H1 (cell line): ENCODE measurements around the gene GAPDHS. TPM values are rescaled to one million over a fixed set of nuclear protein-coding genes. Genes with fewer than 3 reads are reported as not detected.
A peak's percentile ranks its signal among the peaks of the same experiment; 100 is the strongest.

Source experiments
- CTCF ChIA-PET: fragments of 300-600 bp; sonication (Branson Sonifier 250); formaldehyde crosslinking; loops from one replicate; lab custom pipeline; 2021; ENCODE audit not compliant: partially characterized antibody; lab: Charles Lee
- POLR2A ChIA-PET: fragments of 300-600 bp; sonication (Branson Sonifier 250); formaldehyde crosslinking; loops from one replicate; lab custom pipeline; 2021; ENCODE audit warnings: inconsistent platforms; ENCODE audit not compliant: partially characterized antibody; lab: Charles Lee
- DNase-seq, 2 experiments: peaks; one replicate each; pipeline versions ENCODE4 v3.0.0 to v3.0.0-alpha.2; 2010 to 2022; ENCODE audit warnings: low spot score in 2 of 2, low read depth in 1 of 2, mixed read lengths in 1 of 2
- FAIRE-seq: peaks from 2 replicates; lab custom pipeline; 2011; peaks lifted over from hg19 to GRCh38; lab: Jason Lieb, UNC
- H2AFZ ChIP-seq: 2 replicates; pipeline ENCODE4 v1.8.1; 2012; ENCODE audit warnings: low read length, inconsistent platforms
- H2AK5ac ChIP-seq: 2 replicates; pipeline ENCODE4 v1.6.1; 2013; ENCODE audit warnings: low read depth, low read length
- H2BK120ac ChIP-seq: replicated peaks from 2 replicates; pipeline ENCODE3; 2013; ENCODE audit warnings: low read depth, low read length, inconsistent platforms
- H2BK12ac ChIP-seq: 2 replicates; pipeline ENCODE4 v1.6.1; 2013; ENCODE audit warnings: low read depth, low read length
- H2BK15ac ChIP-seq: 2 replicates; pipeline ENCODE4 v1.6.1; 2013; ENCODE audit warnings: low read length
- H2BK20ac ChIP-seq: 2 replicates; pipeline ENCODE4 v1.6.1; 2013; ENCODE audit warnings: low read length
- H2BK5ac ChIP-seq: 2 replicates; pipeline ENCODE4 v1.6.1; 2013; ENCODE audit warnings: low read depth, low read length
- H3K14ac ChIP-seq: 2 replicates; pipeline ENCODE4 v1.6.1; 2013; ENCODE audit warnings: inconsistent platforms; ENCODE audit not compliant: insufficient read length
- H3K18ac ChIP-seq: 2 replicates; pipeline ENCODE4 v1.6.1; 2013; ENCODE audit warnings: low read length; ENCODE audit errors: extremely low read depth
- H3K23ac ChIP-seq: 2 replicates; pipeline ENCODE4 v1.6.1; 2013; ENCODE audit warnings: inconsistent platforms; ENCODE audit not compliant: insufficient read length
- H3K23me2 ChIP-seq: 2 replicates; pipeline ENCODE4 v1.6.1; 2013; ENCODE audit warnings: low read depth, low read length
- H3K27ac ChIP-seq: 2 replicates; pipeline ENCODE4 v1.6.1; 2011; ENCODE audit warnings: low read depth, low read length, inconsistent platforms
- H3K27me3 ChIP-seq, 4 experiments: replicated peaks in 1 of 4; 1 replicate in 1 of 4; 2 replicates in 3 of 4; pipeline versions ENCODE4 v1.6.1 to v1.8.1; 2011 to 2013; ENCODE audit warnings: low read length in 3 of 4, mild to moderate bottlenecking in 3 of 4, inconsistent platforms in 2 of 4, mixed read lengths in 2 of 4, moderate library complexity in 1 of 4; ENCODE audit not compliant: control insufficient read depth in 3 of 4, insufficient read depth in 3 of 4; ENCODE audit errors: extremely low read depth in 1 of 4
- H3K36me3 ChIP-seq, 4 experiments: 2 replicates each; pipeline versions ENCODE4 v1.6.1 to v1.8.1; 2011 to 2013; ENCODE audit warnings: mild to moderate bottlenecking in 4 of 4, low read length in 3 of 4, moderate library complexity in 2 of 4, control low read depth in 1 of 4, inconsistent platforms in 1 of 4; ENCODE audit not compliant: insufficient read depth in 4 of 4, control insufficient read depth in 2 of 4
- H3K4ac ChIP-seq: replicated peaks from 2 replicates; pipeline ENCODE3; 2013; ENCODE audit warnings: low read length, low read depth, mixed read lengths, inconsistent platforms; ENCODE audit not compliant: insufficient read length
- H3K4me1 ChIP-seq, 4 experiments: replicated peaks in 1 of 4; 1 replicate in 1 of 4; 2 replicates in 3 of 4; pipeline versions ENCODE4 v1.6.1 to v1.8.1; 2011 to 2013; ENCODE audit warnings: low read length in 3 of 4, inconsistent platforms in 2 of 4, mixed read lengths in 1 of 4; ENCODE audit not compliant: insufficient read depth in 4 of 4, control insufficient read depth in 3 of 4
- H3K4me2 ChIP-seq, 2 experiments: 2 replicates each; pipeline versions ENCODE4 v1.6.1 to v1.8.1; 2011 to 2013; ENCODE audit warnings: low read depth in 2 of 2, low read length in 2 of 2, control low read depth in 1 of 2, inconsistent platforms in 1 of 2, mild to moderate bottlenecking in 1 of 2; ENCODE audit not compliant: insufficient read depth in 1 of 2
- H3K4me3 ChIP-seq, 4 experiments: fragments of 200-600, 300-600 bp in 1 of 4; sonication (generic), shearing (Covaris generic), sonication (Bioruptor Twin) in 1 of 4; 2 replicates each; pipeline versions ENCODE4 v1.5.1 to v1.8.1; 2011 to 2016; ENCODE audit warnings: low read length in 4 of 4, low read depth in 3 of 4, control low read depth in 2 of 4, inconsistent platforms in 2 of 4, mild to moderate bottlenecking in 2 of 4, mixed read lengths in 1 of 4, moderate library complexity in 1 of 4; ENCODE audit not compliant: insufficient read depth in 2 of 4; ENCODE audit errors: extremely low read depth in 1 of 4
- H3K56ac ChIP-seq: replicated peaks from 2 replicates; pipeline ENCODE3; 2013; ENCODE audit warnings: low read depth, mild to moderate bottlenecking, mixed read lengths, low read length, inconsistent platforms; ENCODE audit not compliant: insufficient read length
- H3K79me1 ChIP-seq: 2 replicates; pipeline ENCODE4 v1.6.1; 2013; ENCODE audit warnings: low read depth, low read length, control low read depth
- H3K79me2 ChIP-seq, 2 experiments: 2 replicates each; pipeline versions ENCODE4 v1.6.1 to v1.8.1; 2012 to 2013; ENCODE audit warnings: low read length in 2 of 2, mild to moderate bottlenecking in 2 of 2, inconsistent platforms in 1 of 2; ENCODE audit not compliant: insufficient read depth in 2 of 2, control insufficient read depth in 1 of 2
- H3K9ac ChIP-seq, 4 experiments: replicated peaks in 1 of 4; 1 replicate in 1 of 4; 2 replicates in 3 of 4; pipeline versions ENCODE4 v1.6.1 to v1.8.1; 2011 to 2013; ENCODE audit warnings: low read depth in 3 of 4, low read length in 3 of 4, control low read depth in 2 of 4, mild to moderate bottlenecking in 2 of 4, moderate library complexity in 2 of 4, inconsistent platforms in 1 of 4; ENCODE audit errors: extremely low read depth in 1 of 4
- H3K9me3 ChIP-seq, 2 experiments: 2 replicates each; pipeline versions ENCODE4 v1.6.1 to v1.8.1; 2012 to 2013; ENCODE audit warnings: mild to moderate bottlenecking in 2 of 2, moderate library complexity in 2 of 2, control low read depth in 1 of 2, inconsistent platforms in 1 of 2, low read depth in 1 of 2, low read length in 1 of 2, mixed read lengths in 1 of 2; ENCODE audit not compliant: insufficient read depth in 2 of 2
- H4K20me1 ChIP-seq, 2 experiments: replicated peaks in 1 of 2; 2 replicates each; pipeline versions ENCODE3 to v1.8.1; 2011 to 2013; ENCODE audit warnings: inconsistent platforms in 2 of 2, low read length in 2 of 2, mild to moderate bottlenecking in 1 of 2; ENCODE audit not compliant: insufficient read depth in 2 of 2, control insufficient read depth in 1 of 2
- H4K5ac ChIP-seq: 2 replicates; pipeline ENCODE4 v1.6.1; 2013; ENCODE audit warnings: low read length, low read depth, mixed read lengths, inconsistent platforms; ENCODE audit not compliant: insufficient read length
- H4K8ac ChIP-seq: 2 replicates; pipeline ENCODE4 v1.8.0; 2013; ENCODE audit warnings: mild to moderate bottlenecking, moderate library complexity, low read length, inconsistent platforms; ENCODE audit not compliant: insufficient read depth; ENCODE audit errors: extremely low read depth
- H4K91ac ChIP-seq: replicated peaks from 2 replicates; pipeline ENCODE3; 2013; ENCODE audit warnings: low read length, mixed read lengths, inconsistent platforms; ENCODE audit not compliant: insufficient read length
- CREB1 ChIP-seq: IDR thresholded peaks from 2 replicates; pipeline ENCODE4 v1.6.1; 2012; ENCODE audit warnings: inconsistent platforms
- EZH2 ChIP-seq: fragments of 200-600 bp; sonication (generic); IDR thresholded peaks from 2 replicates; pipeline ENCODE4 v1.7.1; 2012; ENCODE audit warnings: low read depth, mild to moderate bottlenecking, moderate library complexity, low read length, inconsistent platforms; ENCODE audit not compliant: severe bottlenecking
- RAD21 ChIP-seq, 2 experiments: IDR thresholded peaks in 1 of 2; conservative IDR thresholded peaks in 1 of 2; 2 replicates each; pipeline ENCODE4 v1.6.1; 2011; ENCODE audit warnings: low read depth in 2 of 2, low read length in 2 of 2, improper control_type of control experiment in 1 of 2, inconsistent platforms in 1 of 2, mild to moderate bottlenecking in 1 of 2, moderate library complexity in 1 of 2
- RBBP5 ChIP-seq: IDR thresholded peaks from 2 replicates; pipeline ENCODE4 v1.7.1; 2012; ENCODE audit warnings: low read depth, mild to moderate bottlenecking, inconsistent platforms, low read length, moderate library complexity, borderline replicate concordance
- RXRA ChIP-seq: IDR thresholded peaks from 2 replicates; pipeline ENCODE4 v1.6.1; 2011; ENCODE audit warnings: low read depth, mild to moderate bottlenecking, low read length, moderate library complexity; ENCODE audit not compliant: insufficient read depth
- SIX5 ChIP-seq: IDR thresholded peaks from 2 replicates; pipeline ENCODE4 v1.6.1; 2011; ENCODE audit warnings: mild to moderate bottlenecking, low read depth, low read length
- WGBS, 2 experiments: shearing (Covaris generic) in 1 of 2; methylation state at CpG; one replicate each; pipeline versions ENCODE4 v1.1.6 to v1.1.7; 2013 to 2015; ENCODE audit warnings: low lambda C conversion rate in 2 of 2, mixed read lengths in 2 of 2, inconsistent platforms in 1 of 2, low coverage in 1 of 2, missing lambda C conversion rate in 1 of 2; ENCODE audit not compliant: insufficient replicate concordance in 2 of 2, insufficient coverage in 1 of 2, insufficient read length in 1 of 2; ENCODE audit errors: extremely low coverage in 1 of 2, missing lambda C conversion rate in 1 of 2; 5-methylcytosine and 5-hydroxymethylcytosine counted together
- polyA plus RNA-seq, 7 experiments: library from polyadenylated mRNA; depleted of rRNA in 3 of 7; stranded (reverse) in 5 of 7; unstranded in 2 of 7; fragments of >200 nt in 5 of 7; fragments of 200-250 nt in 2 of 7; gene quantifications; 1 replicate in 5 of 7; 2 replicates in 1 of 7; 4 replicates in 1 of 7; pipeline versions ENCODE4 v1.2.1 to v1.2.3, GENCODE V29; 2011 to 2013; ENCODE audit warnings: missing spikeins in 2 of 7, mixed read lengths in 2 of 7
- total RNA-seq: library from RNA; stranded (reverse); fragmentation: NEBNext Ultra II Directional; extraction: Animal tissue kit (Norgen Biotek cat#: 25700); gene quantifications from 2 replicates; pipeline ENCODE4 v1.2.1, GENCODE V29; 2021

GAPDHS gene
- total and polyA plus RNA-seq, 2 of the 8 experiments (the other 6 are each of a cell fraction or from before 2014, with no cell fraction given) = 0.26 TPM; not detected in 1

- Histone ChIP-seq H2AFZ (no peak within 1 kb of the TSS), H3K36me3 (no peaks in the 10 kb centered on the region), H4K5ac (no peak within 1 kb of the TSS), H3K27ac (no peak within 1 kb of the TSS), H3K4ac (no peak within 1 kb of the TSS), H3K14ac (no peak within 1 kb of the TSS), H2BK12ac (no peak within 1 kb of the TSS), H3K27me3 (no peaks in the 10 kb centered on the region; a peak in 2 of 7 replicates), H3K56ac (no peak within 1 kb of the TSS), H2BK20ac (no peak within 1 kb of the TSS), H3K18ac (no peak within 1 kb of the TSS), H3K23me2 (no peaks in the 10 kb centered on the region; the same call in 1 of the 2 replicates), H3K23ac (no peak within 1 kb of the TSS), H3K79me2 (no peaks in the 10 kb centered on the region), H4K20me1 (peaks cover 0 to 3% of the 10 kb centered on the region in 2 experiments), H3K4me3 (no peak within 1 kb of the TSS), H2BK15ac (no peak within 1 kb of the TSS), H2BK120ac (no peak within 1 kb of the TSS), H3K9ac (no peak within 1 kb of the TSS; a peak in 1 of 7 replicates), H3K4me2 (no peak within 1 kb of the TSS), H2AK5ac (no peak within 1 kb of the TSS), H4K91ac (no peak within 1 kb of the TSS), H3K79me1 (no peaks in the 10 kb centered on the region; the same call in 1 of the 2 replicates), H4K8ac (peak within 1 kb of the TSS; percentile 45; the same call in 1 of the 2 replicates), H3K4me1 (no peaks in the 10 kb centered on the region; a peak in 1 of 7 replicates), H2BK5ac (no peak within 1 kb of the TSS), H3K9me3 (no peaks in the 10 kb centered on the region)
- 87% methylated on average over 9 of the region's 9 CpGs; no CpG with 5 or more reads in 1 of the 2 experiments for WGBS, 2 experiments
- ChIA-PET POLR2A (interaction anchor here (2.7 to 4.3 kb wide), 4 partner anchors 12 to 19 kb away, joined by 13 to 27 read pairs (median 18); no protein-coding TSS in a partner anchor), CTCF (interaction anchor here (0.7 to 2.8 kb wide), 8 partner anchors 10 to 275 kb away, joined by 3 to 13 read pairs (median 4); no protein-coding TSS in a partner anchor)
- no peak for DNase-seq
- FAIRE-seq = no peak
- TF ChIP-seq RBBP5 = no peak
- no peak for TF ChIP-seq RAD21 (IDR thresholded peaks at IDR 0.05 in 1 of 2, conservative IDR thresholded peaks at IDR 0.05 in 1 of 2; ENCODE audit: low read depth in 2 of 2, low read length in 2 of 2)
- TF ChIP-seq CREB1 = no peak
- no peak for TF ChIP-seq RXRA
- TF ChIP-seq SIX5 = no peak
- no peak for TF ChIP-seq EZH2
Measured at GRCh38 chr19:35490364-35490763, 42.9 kb upstream of the GAPDHS start, which contains the start of gene KRTDAP. TSS of gene KRTDAP (minus strand) at chr19:35490464. CDS start at chr19:35490442, 22 bp downstream.
